ENCODE measurements around the gene CCDC174.

DNA sequence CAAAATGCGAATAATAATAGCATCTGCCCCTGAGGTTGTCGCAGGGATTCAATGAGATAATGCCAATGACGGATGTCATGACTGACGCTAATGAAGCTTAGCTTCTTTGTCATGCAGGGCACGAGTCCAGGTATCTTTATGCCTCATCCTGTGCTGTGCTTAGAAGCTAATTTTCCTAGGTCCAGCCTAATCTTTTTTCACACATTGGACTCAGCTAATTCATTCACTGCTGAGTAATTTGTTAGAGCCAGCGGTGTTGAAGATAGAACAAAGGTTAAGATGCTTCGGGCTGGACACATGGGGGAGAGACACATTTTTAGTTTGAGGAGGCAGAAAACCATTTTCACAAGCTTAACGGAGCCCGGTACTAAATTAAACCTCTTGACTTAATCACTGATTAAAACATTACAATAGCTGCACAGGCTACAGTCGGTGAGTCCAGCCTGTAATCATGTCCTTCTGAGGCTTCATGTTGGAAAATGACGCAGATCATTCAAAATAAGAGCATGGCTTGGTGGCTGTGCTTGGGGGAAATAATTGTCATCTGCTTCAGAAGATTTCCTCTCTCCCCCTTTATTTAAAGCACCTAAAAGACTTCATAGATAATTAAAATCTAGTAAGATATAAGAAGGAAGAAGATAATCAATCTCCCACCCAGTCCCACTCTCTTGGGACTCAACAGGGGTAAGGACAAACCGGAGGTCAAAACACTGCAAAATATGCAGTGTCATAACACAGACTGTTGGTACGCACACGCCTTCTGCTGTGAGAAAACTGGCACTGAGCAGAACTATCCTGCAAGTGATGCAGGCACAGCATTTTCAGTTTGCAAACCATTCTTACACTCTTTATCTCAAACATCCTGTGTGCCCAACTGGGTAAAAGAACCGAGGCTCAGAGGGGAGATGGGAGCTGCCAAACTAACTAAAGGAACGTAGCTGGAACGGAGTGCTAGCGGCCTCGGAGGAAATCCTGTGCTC lies 3.3 kb upstream of the CCDC174 start:
- TF ChIP-seq, protein P1, sequence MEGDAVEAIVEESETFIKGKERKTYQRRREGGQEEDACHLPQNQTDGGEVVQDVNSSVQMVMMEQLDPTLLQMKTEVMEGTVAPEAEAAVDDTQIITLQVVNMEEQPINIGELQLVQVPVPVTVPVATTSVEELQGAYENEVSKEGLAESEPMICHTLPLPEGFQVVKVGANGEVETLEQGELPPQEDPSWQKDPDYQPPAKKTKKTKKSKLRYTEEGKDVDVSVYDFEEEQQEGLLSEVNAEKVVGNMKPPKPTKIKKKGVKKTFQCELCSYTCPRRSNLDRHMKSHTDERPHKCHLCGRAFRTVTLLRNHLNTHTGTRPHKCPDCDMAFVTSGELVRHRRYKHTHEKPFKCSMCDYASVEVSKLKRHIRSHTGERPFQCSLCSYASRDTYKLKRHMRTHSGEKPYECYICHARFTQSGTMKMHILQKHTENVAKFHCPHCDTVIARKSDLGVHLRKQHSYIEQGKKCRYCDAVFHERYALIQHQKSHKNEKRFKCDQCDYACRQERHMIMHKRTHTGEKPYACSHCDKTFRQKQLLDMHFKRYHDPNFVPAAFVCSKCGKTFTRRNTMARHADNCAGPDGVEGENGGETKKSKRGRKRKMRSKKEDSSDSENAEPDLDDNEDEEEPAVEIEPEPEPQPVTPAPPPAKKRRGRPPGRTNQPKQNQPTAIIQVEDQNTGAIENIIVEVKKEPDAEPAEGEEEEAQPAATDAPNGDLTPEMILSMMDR (conservative IDR thresholded peaks at IDR 0.05; ENCODE audit: low read depth, low read length) = no peak
- TF ChIP-seq RAD21 (IDR thresholded peaks at IDR 0.05; ENCODE audit: low read length) = no peak
- TF ChIP-seq POLR2A (IDR thresholded peaks at IDR 0.05; ENCODE audit: low read depth, low read length) = no peak

Data from IMR-90 (cell line).